GM12801 (cell line): Measurements from ENCODE around the gene HDGFL3.

Experiments
- TF ChIP-seq, protein P1 (sequence below): IDR thresholded peaks from one replicate; pipeline ENCODE4 v1.5.1; 2011; ENCODE audit warnings: control low read depth; ENCODE audit not compliant: insufficient read length; ENCODE audit errors: extremely low read depth

HDGFL3 gene

GRCh38 chr15:83166218-83166617 lies 41.4 kb downstream of the HDGFL3 start:
- TF ChIP-seq, protein P1, sequence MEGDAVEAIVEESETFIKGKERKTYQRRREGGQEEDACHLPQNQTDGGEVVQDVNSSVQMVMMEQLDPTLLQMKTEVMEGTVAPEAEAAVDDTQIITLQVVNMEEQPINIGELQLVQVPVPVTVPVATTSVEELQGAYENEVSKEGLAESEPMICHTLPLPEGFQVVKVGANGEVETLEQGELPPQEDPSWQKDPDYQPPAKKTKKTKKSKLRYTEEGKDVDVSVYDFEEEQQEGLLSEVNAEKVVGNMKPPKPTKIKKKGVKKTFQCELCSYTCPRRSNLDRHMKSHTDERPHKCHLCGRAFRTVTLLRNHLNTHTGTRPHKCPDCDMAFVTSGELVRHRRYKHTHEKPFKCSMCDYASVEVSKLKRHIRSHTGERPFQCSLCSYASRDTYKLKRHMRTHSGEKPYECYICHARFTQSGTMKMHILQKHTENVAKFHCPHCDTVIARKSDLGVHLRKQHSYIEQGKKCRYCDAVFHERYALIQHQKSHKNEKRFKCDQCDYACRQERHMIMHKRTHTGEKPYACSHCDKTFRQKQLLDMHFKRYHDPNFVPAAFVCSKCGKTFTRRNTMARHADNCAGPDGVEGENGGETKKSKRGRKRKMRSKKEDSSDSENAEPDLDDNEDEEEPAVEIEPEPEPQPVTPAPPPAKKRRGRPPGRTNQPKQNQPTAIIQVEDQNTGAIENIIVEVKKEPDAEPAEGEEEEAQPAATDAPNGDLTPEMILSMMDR, result no peak

GRCh38 chr15:83164771-83165404 lies 42.7 kb downstream of the HDGFL3 start:
- TF ChIP-seq, protein P1, result no peak

DNA sequence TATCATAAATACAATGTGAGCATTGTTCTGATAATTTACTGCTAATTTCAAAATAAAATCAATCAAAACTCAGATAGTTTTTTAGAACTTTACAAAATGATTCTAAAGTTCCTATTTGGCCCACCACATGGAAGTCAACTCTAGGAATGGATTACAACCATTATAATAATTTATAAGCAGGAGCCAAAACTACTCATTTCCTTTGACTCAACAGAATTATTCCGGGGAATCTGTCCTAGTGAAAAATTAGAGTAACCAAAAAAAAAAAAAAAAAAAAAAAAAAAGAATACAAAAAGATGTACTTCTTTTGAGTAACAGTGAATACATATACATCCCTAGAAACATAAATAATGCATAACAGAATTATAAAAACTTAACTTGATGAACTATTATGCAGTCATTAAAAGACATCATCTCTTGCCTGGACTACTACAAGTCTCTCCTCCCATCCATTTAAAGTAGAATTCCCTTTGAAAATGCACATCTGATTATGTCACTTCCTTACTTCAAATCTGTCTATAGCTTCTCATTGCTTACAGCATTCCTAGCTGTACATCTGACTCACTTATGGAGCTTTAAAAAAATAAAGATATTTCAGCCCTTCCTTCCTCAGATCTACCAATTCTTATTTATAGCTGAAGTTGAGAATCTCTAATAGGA lies 43.4 kb downstream of the HDGFL3 start:
- TF ChIP-seq, protein P1, result no peak

DNA sequence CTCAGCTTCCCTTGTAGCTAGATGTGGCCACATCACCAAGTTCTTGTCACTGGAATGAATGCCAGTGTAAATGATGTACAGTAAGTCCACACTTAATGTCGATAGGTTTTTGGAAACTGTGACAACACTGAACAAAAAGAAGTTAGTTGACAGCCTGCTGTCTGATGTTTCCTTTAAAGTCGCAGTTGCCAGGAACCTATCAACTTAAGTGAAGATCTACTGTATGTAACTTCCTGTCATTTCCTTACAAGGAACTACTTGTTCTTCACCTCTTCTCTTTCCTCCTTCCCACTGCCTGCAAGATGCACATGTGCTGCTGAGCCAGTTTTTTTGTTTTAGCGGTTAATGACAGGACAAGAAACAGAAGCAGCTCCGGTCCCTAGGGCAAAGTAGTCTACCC lies 44.6 kb downstream of the HDGFL3 start:
- TF ChIP-seq, protein P1, result no peak

- TF ChIP-seq, protein P1, result no peak
Observed at GRCh38 chr15:83160741-83161140, 46.9 kb downstream of the HDGFL3 start.

- TF ChIP-seq, protein P1, result no peak
Observed at GRCh38 chr15:83158393-83158792, 49.2 kb downstream of the HDGFL3 start.

- TF ChIP-seq, protein P1, result no peak
Observed at GRCh38 chr15:83155942-83156341, 51.7 kb downstream of the HDGFL3 start.
